Activated CD4-positive, alpha-beta T cell treated with anti-CD3 and anti-CD28 coated beads, Interleukin-2, amount 50 U/mL, for 4 hours (primary cell): Measurements from ENCODE around the gene DUSP15.
A peak's percentile ranks its signal among the peaks of the same experiment; 100 is the strongest.
"Not testable (repeated sequence)": the region's sequence is repeated elsewhere in the genome, so short reads cannot be mapped to it uniquely, and the experiment has no call there.

ENCODE experiments used
- DNase-seq, 2 experiments: peaks; one replicate each; pipeline ENCODE4 v3.0.0-alpha.2; 2020

The DUSP15 gene

GRCh38 chr20:31837896-31838397, 32.4 kb downstream of the DUSP15 start:
- no peak for DNase-seq

- DNase-seq: no peak
These were observed 33.3 kb downstream of the DUSP15 start for GRCh38 chr20:31836853-31837608.

GRCh38 chr20:31835977-31836852, 34.1 kb downstream of the DUSP15 start:
- no peak for DNase-seq

- no peak for DNase-seq
These were observed 34.8 kb downstream of the DUSP15 start for GRCh38 chr20:31835554-31835953.

- DNase-seq: no peak
These were observed 36.3 kb downstream of the DUSP15 start for GRCh38 chr20:31833931-31834521.

- DNase-seq: peak; percentile 41 to 50
These were observed 37.0 kb downstream of the DUSP15 start for GRCh38 chr20:31833130-31833930.

GRCh38 chr20:31831771-31832306, 38.5 kb downstream of the DUSP15 start:
- no peak for DNase-seq

GRCh38 chr20:31831211-31831610, 39.1 kb downstream of the DUSP15 start:
- DNase-seq: no peak

GRCh38 chr20:31830406-31830981, 39.8 kb downstream of the DUSP15 start:
- DNase-seq: no peak

GRCh38 chr20:31829731-31830130, 40.6 kb downstream of the DUSP15 start:
- no peak for DNase-seq

- not testable (repeated sequence) for DNase-seq
These were observed 42.3 kb downstream of the DUSP15 start for GRCh38 chr20:31828016-31828415.

- DNase-seq: no peak
These were observed 43.3 kb downstream of the DUSP15 start for GRCh38 chr20:31827059-31827458.

- no peak for DNase-seq
These were observed 44.3 kb downstream of the DUSP15 start for GRCh38 chr20:31826074-31826473.

GRCh38 chr20:31824554-31825313, 45.6 kb downstream of the DUSP15 start:
- no peak for DNase-seq

GRCh38 chr20:31824125-31824485, 46.2 kb downstream of the DUSP15 start:
- DNase-seq: no peak

- no peak for DNase-seq
These were observed 46.8 kb downstream of the DUSP15 start for GRCh38 chr20:31823360-31824124.

- peak; percentile 62 for DNase-seq
These were observed 47.7 kb downstream of the DUSP15 start for GRCh38 chr20:31822421-31823330.

GRCh38 chr20:31821427-31821826, 48.9 kb downstream of the DUSP15 start:
- DNase-seq: no peak

- DNase-seq: no peak
These were observed 50.1 kb downstream of the DUSP15 start for GRCh38 chr20:31820228-31820627.
